A549 (cell line): ENCODE data around the gene IPPK. TPM values are rescaled to one million over a fixed set of nuclear protein-coding genes. Genes with fewer than 3 reads are reported as not detected.

Experiments used
- ATAC-seq, 2 experiments: fragments of 200-7000 bp in 1 of 2; fragments of >200 bp in 1 of 2; cut with Nextera tagmentation in 1 of 2; cut with Tn5 transposase in 1 of 2; 3 replicates each; pipeline versions ENCODE4 v1.8.0 to v1.9.1; 2018 to 2020; ENCODE audit warnings: mild to moderate bottlenecking in 1 of 2, moderate library complexity in 1 of 2
- CTCF ChIA-PET: fragments of 300-600 bp; sonication (Branson Sonifier 250); formaldehyde crosslinking; extraction: SDS; loops from one replicate; lab custom pipeline; 2021; ENCODE audit warnings: antibody characterized with exemption, inconsistent platforms; lab: Yijun Ruan, JAX
- POLR2A ChIA-PET: fragments of 350-600 bp; formaldehyde crosslinking; extraction: SDS; loops from one replicate; lab custom pipeline; 2021; ENCODE audit warnings: antibody characterized with exemption, inconsistent platforms; lab: Yijun Ruan, JAX
- DNase-seq, 2 experiments: peaks; one replicate each; pipeline versions ENCODE4 v3.0.0 to v3.0.0-alpha.2; 2011 to 2016; ENCODE audit warnings: low read depth in 1 of 2, low spot score in 1 of 2
- FAIRE-seq: peaks from 2 replicates; lab custom pipeline; 2011; peaks lifted over from hg19 to GRCh38; lab: Jason Lieb, UNC
- H3K27ac ChIP-seq, 2 experiments: fragments of >200 bp; sonication (Bioruptor Twin); formaldehyde crosslinking; 3 replicates each; pipeline ENCODE4 v1.5.1; 2016 to 2017
- H3K4me1 ChIP-seq: fragments of >200 bp; sonication (Bioruptor Twin); formaldehyde crosslinking; 3 replicates; pipeline ENCODE4 v1.6.1; 2016
- H3K4me2 ChIP-seq: fragments of >200 bp; sonication (Bioruptor Twin); formaldehyde crosslinking; 3 replicates; pipeline ENCODE4 v1.6.1; 2016
- H3K4me3 ChIP-seq: fragments of >200 bp; sonication (Bioruptor Twin); formaldehyde crosslinking; 3 replicates; pipeline ENCODE4 v1.5.1; 2016
- H3K9me3 ChIP-seq: fragments of >200 bp; sonication (Bioruptor Twin); formaldehyde crosslinking; 3 replicates; pipeline ENCODE4 v1.6.1; 2016
- BCL3 ChIP-seq: fragments of >200 bp; sonication (Bioruptor Twin); formaldehyde crosslinking; IDR thresholded peaks from 3 replicates; pipeline ENCODE4 v1.6.1; 2016
- BHLHE40 ChIP-seq: IDR thresholded peaks from 2 replicates; pipeline ENCODE4 v1.6.1; 2012; ENCODE audit warnings: low read depth, low read length, inconsistent platforms
- CBX8 ChIP-seq: fragments of 200-600 bp; sonication (generic); IDR thresholded peaks from 2 replicates; pipeline ENCODE4 v1.6.1; 2016
- CHD4 ChIP-seq: fragments of 200-600 bp; sonication (generic); IDR thresholded peaks from 2 replicates; pipeline ENCODE4 v1.6.1; 2016; ENCODE audit warnings: antibody characterized with exemption, mild to moderate bottlenecking, borderline replicate concordance
- E2F6 ChIP-seq: IDR thresholded peaks from 2 replicates; pipeline ENCODE4 v1.6.1; 2012; ENCODE audit warnings: low read depth, borderline replicate concordance
- EP300 ChIP-seq, 2 experiments: fragments of >200 bp; sonication (Bioruptor Twin); formaldehyde crosslinking; IDR thresholded peaks; 2 replicates in 1 of 2; 3 replicates in 1 of 2; pipeline ENCODE4 v1.6.1; 2016 to 2017
- ESRRA ChIP-seq: fragments of 150-350 bp; IDR thresholded peaks from 2 replicates; pipeline ENCODE4 v1.6.1; 2014; ENCODE audit warnings: mild to moderate bottlenecking, low read length, borderline replicate concordance
- GATA3 ChIP-seq: IDR thresholded peaks from 2 replicates; pipeline ENCODE4 v1.6.1; 2012; ENCODE audit warnings: borderline replicate concordance
- HES2 ChIP-seq: fragments of >200 bp; sonication (Bioruptor Twin); formaldehyde crosslinking; IDR thresholded peaks from 2 replicates; pipeline ENCODE4 v1.6.1; 2016
- HMGXB4 ChIP-seq: fragments of 250-450 bp; sonication (Bioruptor Pico); IDR thresholded peaks from 2 replicates; pipeline ENCODE4 v1.5.0; 2021; ENCODE audit warnings: mild to moderate bottlenecking, moderate library complexity, borderline replicate concordance
- HOXB5 ChIP-seq: fragments of 250-450 bp; sonication (Bioruptor Pico); IDR thresholded peaks from 2 replicates; pipeline ENCODE4 v1.5.0; 2020; ENCODE audit warnings: mild to moderate bottlenecking, moderate library complexity
- JUNB ChIP-seq: fragments of >200 bp; sonication (Bioruptor Twin); formaldehyde crosslinking; IDR thresholded peaks from 2 replicates; pipeline ENCODE4 v1.6.1; 2016
- KDM1A ChIP-seq: fragments of 200-600 bp; sonication (generic); IDR thresholded peaks from 2 replicates; pipeline ENCODE4 v1.6.1; 2016; ENCODE audit warnings: low read depth, mild to moderate bottlenecking
- KDM5A ChIP-seq: fragments of 200-600 bp; sonication (generic); IDR thresholded peaks from 2 replicates; pipeline ENCODE4 v1.6.1; 2016; ENCODE audit warnings: antibody characterized with exemption, mild to moderate bottlenecking
- MAFK ChIP-seq: fragments of 450-650 bp; IDR thresholded peaks from 2 replicates; pipeline ENCODE4 v1.6.1; 2014; ENCODE audit not compliant: partially characterized antibody
- MAX ChIP-seq: IDR thresholded peaks from 2 replicates; pipeline ENCODE4 v1.6.1; 2012
- PBX3 ChIP-seq: IDR thresholded peaks from 2 replicates; pipeline ENCODE4 v1.6.1; 2012
- POLR2AphosphoS2 ChIP-seq: conservative IDR thresholded peaks from 2 replicates; pipeline ENCODE4 v1.6.1; 2012; ENCODE audit warnings: low read length, improper control_type of control experiment, inconsistent platforms
- RAD21 ChIP-seq, 2 experiments: fragments of >200 bp in 1 of 2; sonication (Bioruptor Twin) in 1 of 2; formaldehyde crosslinking in 1 of 2; IDR thresholded peaks in 1 of 2; conservative IDR thresholded peaks in 1 of 2; 2 replicates in 1 of 2; 3 replicates in 1 of 2; pipeline ENCODE4 v1.6.1; 2012 to 2018; ENCODE audit warnings: inconsistent platforms in 1 of 2
- RARB ChIP-seq: fragments of 250-450 bp; sonication (Bioruptor Pico); IDR thresholded peaks from 2 replicates; pipeline ENCODE4 v1.8.0; 2021; ENCODE audit warnings: mild to moderate bottlenecking, moderate library complexity
- RCOR1 ChIP-seq: fragments of 150-350 bp; IDR thresholded peaks from 2 replicates; pipeline ENCODE4 v1.6.1; 2014; ENCODE audit warnings: antibody characterized with exemption, low read length, low read depth
- RNF2 ChIP-seq: fragments of 200-600 bp; sonication (generic); IDR thresholded peaks from 2 replicates; pipeline ENCODE4 v1.6.1; 2016; ENCODE audit warnings: low read depth, mild to moderate bottlenecking, antibody characterized with exemption, moderate library complexity, borderline replicate concordance
- SMC3 ChIP-seq: fragments of >200 bp; sonication (Bioruptor Twin); formaldehyde crosslinking; IDR thresholded peaks from 3 replicates; pipeline ENCODE4 v1.6.1; 2018; ENCODE audit warnings: inconsistent platforms
- TFCP2L1 ChIP-seq: fragments of 250-450 bp; sonication (Bioruptor Pico); IDR thresholded peaks from 2 replicates; pipeline ENCODE4 v1.5.0; 2021; ENCODE audit warnings: mild to moderate bottlenecking
- ZNF302 ChIP-seq: fragments of 250-450 bp; sonication (Bioruptor Pico); IDR thresholded peaks from 2 replicates; pipeline ENCODE4 v1.9.0; 2021; ENCODE audit warnings: inconsistent platforms, mild to moderate bottlenecking, moderate library complexity
- WGBS: methylation state at CpG from one replicate; pipeline ENCODE4 v1.1.6; 2017; ENCODE audit errors: missing lambda C conversion rate; 5-methylcytosine and 5-hydroxymethylcytosine counted together
- polyA plus RNA-seq, 4 experiments: library from polyadenylated mRNA; depleted of rRNA in 3 of 4; stranded (reverse); fragments of >200 nt; fragmentation: RNase III in 1 of 4; extraction: RNeasy Plus Mini Kit Qiagen cat#74134 plus additional on column Dnase treatment in 1 of 4; gene quantifications; 2 replicates in 3 of 4; 3 replicates in 1 of 4; pipeline ENCODE4 v1.2.3, GENCODE V29; 2011 to 2017

The IPPK gene
- polyA plus RNA-seq, 2 of the 4 experiments (the other 2 are of a cell fraction) = 12.2 to 20.0 TPM

- no peak for TF ChIP-seq RCOR1
- no peak for TF ChIP-seq ZNF302 (CRISPR knock-in tag)
- TF ChIP-seq CBX8 = no peak
- TF ChIP-seq BCL3 = no peak
- TF ChIP-seq PBX3 = no peak
- no peak for TF ChIP-seq E2F6
- no peak for TF ChIP-seq TFCP2L1 (CRISPR knock-in tag)
- TF ChIP-seq RNF2 = no peak
- no peak for TF ChIP-seq RARB (CRISPR knock-in tag)
- no peak for TF ChIP-seq CHD4
- no peak for TF ChIP-seq MAX
- TF ChIP-seq POLR2AphosphoS2 = no peak
- no peak for TF ChIP-seq KDM1A
- TF ChIP-seq JUNB = no peak
- TF ChIP-seq MAFK = no peak
- TF ChIP-seq HES2 = no peak
- no peak for TF ChIP-seq KDM5A
- TF ChIP-seq HMGXB4 (CRISPR knock-in tag) = no peak
- no peaks in the 10 kb centered on the region for H3K4me1 ChIP-seq
- H3K4me3 ChIP-seq = no peak overlapping the region
- DNase-seq (no peak), ATAC-seq (no peak), FAIRE-seq (no peak)
- 95% methylated on average over 7 of the region's 7 CpGs for WGBS
- CTCF ChIA-PET = interaction anchor here (0.7 to 3.0 kb wide), 6 partner anchors 9 to 509 kb away, joined by 3 to 25 read pairs (median 4); no protein-coding TSS in a partner anchor
- POLR2A ChIA-PET = no interaction called here
- no peaks in the 10 kb centered on the region for H3K9me3 ChIP-seq
- H3K4me2 ChIP-seq = no peak overlapping the region
- H3K27ac ChIP-seq = no peak overlapping the region
These were observed 25.7 kb downstream of the IPPK start for GRCh38 chr9:92644278-92644677.

GRCh38 chr9:92642564-92642963, 27.4 kb downstream of the IPPK start:
- no peak for FAIRE-seq
- TF ChIP-seq SMC3 (no peak), MAFK (no peak), TFCP2L1 (CRISPR knock-in tag) (no peak), RNF2 (no peak), EP300 (IDR thresholded peaks at IDR 0.05) (no peak), RAD21 (conservative IDR thresholded peaks at IDR 0.05 in 1 of 2, IDR thresholded peaks at IDR 0.05 in 1 of 2) (no peak), PBX3 (no peak), BHLHE40 (no peak), GATA3 (no peak), HOXB5 (CRISPR knock-in tag) (no peak), ESRRA (no peak)
- TF ChIP-seq, all 56 proteins: peak for 0
- Histone ChIP-seq H3K9me3 (no peaks in the 10 kb centered on the region), H3K27ac (no peak overlapping the region), H3K4me1 (no peaks in the 10 kb centered on the region), H3K4me2 (no peak overlapping the region), H3K4me3 (no peak overlapping the region)
- DNase-seq (no peak), ATAC-seq (no peak)
- 94% methylated on average over 7 of the region's 7 CpGs for WGBS
- POLR2A ChIA-PET = no interaction called here
- CTCF ChIA-PET = interaction anchor here (2.2 kb wide), 1 partner anchor 300 kb away, joined by 5 read pairs; no protein-coding TSS in a partner anchor
